HepG2 (cell line): ENCODE data around the gene GAD2. TPM values are rescaled to one million over a fixed set of nuclear protein-coding genes. Genes with fewer than 3 reads are reported as not detected.

Experiments
- ATAC-seq: fragments of 200-7000 bp; cut with Tn5 transposase; 3 replicates; pipeline ENCODE4 v1.9.1; 2020; ENCODE audit warnings: mild to moderate bottlenecking, moderate library complexity
- BruUV-seq: library from RNA; stranded (reverse); fragments of 400-500 nt; replicated peaks from 2 replicates; lab custom pipeline; 2021; lab: Mats Ljungman, UMichigan
- CTCF ChIA-PET: fragments of 300-600 bp; formaldehyde crosslinking; extraction: SDS; loops from one replicate; lab custom pipeline; 2021; ENCODE audit warnings: low total read pairs, inconsistent platforms, low intra/inter-chr PET ratio; lab: Yijun Ruan, JAX
- POLR2A ChIA-PET: fragments of 350-600 bp; sonication (Branson Sonifier 250); formaldehyde crosslinking; loops from one replicate; lab custom pipeline; 2020; ENCODE audit warnings: antibody characterized with exemption, inconsistent platforms; lab: Yijun Ruan, JAX
- DNase-seq: peaks from one replicate; pipeline ENCODE4 v3.0.0-alpha.2; 2015; ENCODE audit warnings: low spot score
- FAIRE-seq: peaks from 3 replicates; lab custom pipeline; 2011; peaks lifted over from hg19 to GRCh38; lab: Jason Lieb, UNC
- H2AFZ ChIP-seq: one replicate; pipeline ENCODE4 v1.6.1; 2011; ENCODE audit warnings: low read length, inconsistent platforms
- H3K27ac ChIP-seq: fragments of 300-600 bp; 3 replicates; pipeline ENCODE4 v1.8.0; 2011; ENCODE audit warnings: mixed run types, mild to moderate bottlenecking, mixed read lengths, low read length, inconsistent platforms; ENCODE audit not compliant: insufficient read depth; ENCODE audit errors: extremely low read length
- H3K27me3 ChIP-seq, 2 experiments: fragments of 200-600 bp in 1 of 2; 2 replicates in 1 of 2; 3 replicates in 1 of 2; pipeline versions ENCODE4 v1.6.0 to v1.8.0; 2011; ENCODE audit warnings: low read length in 2 of 2, mild to moderate bottlenecking in 2 of 2, moderate library complexity in 2 of 2, inconsistent platforms in 1 of 2; ENCODE audit not compliant: insufficient read depth in 2 of 2, control insufficient read depth in 1 of 2
- H3K36me3 ChIP-seq, 2 experiments: fragments of 200-600 bp in 1 of 2; replicated peaks in 1 of 2; 2 replicates in 1 of 2; 3 replicates in 1 of 2; pipeline versions ENCODE4 v1.5.1 to v1.8.0; 2011; ENCODE audit warnings: low read length in 2 of 2, inconsistent platforms in 1 of 2; ENCODE audit not compliant: insufficient read depth in 2 of 2, control insufficient read depth in 1 of 2
- H3K4me1 ChIP-seq: 2 replicates; pipeline ENCODE4 v1.5.1; 2012; ENCODE audit warnings: low read length, inconsistent platforms; ENCODE audit not compliant: insufficient read depth
- H3K4me2 ChIP-seq: 2 replicates; pipeline ENCODE4 v1.6.0; 2011; ENCODE audit warnings: low read depth, low read length, inconsistent platforms
- H3K4me3 ChIP-seq, 3 experiments: fragments of 200-600 bp in 1 of 3; sonication (generic), shearing (Covaris generic) in 1 of 3; replicated peaks in 1 of 3; 2 replicates each; pipeline ENCODE4 v1.5.1; 2011 to 2016; ENCODE audit warnings: low read length in 3 of 3, inconsistent platforms in 2 of 3, low read depth in 2 of 3, mild to moderate bottlenecking in 2 of 3, control low read depth in 1 of 3, mixed read lengths in 1 of 3; ENCODE audit not compliant: insufficient read depth in 1 of 3
- H3K79me2 ChIP-seq: one replicate; pipeline ENCODE4 v1.6.1; 2011; ENCODE audit warnings: low read length, inconsistent platforms; ENCODE audit not compliant: insufficient read depth
- H3K9ac ChIP-seq: 2 replicates; pipeline ENCODE4 v1.6.0; 2011; ENCODE audit warnings: mild to moderate bottlenecking, low read depth, low read length, inconsistent platforms; ENCODE audit not compliant: insufficient read depth
- H3K9me3 ChIP-seq: 2 replicates; pipeline ENCODE4 v1.5.1; 2012; ENCODE audit warnings: mild to moderate bottlenecking, low read length
- H4K20me1 ChIP-seq: 2 replicates; pipeline ENCODE4 v1.6.0; 2011; ENCODE audit warnings: inconsistent platforms, mild to moderate bottlenecking, low read length, moderate library complexity; ENCODE audit not compliant: insufficient read depth
- HIVEP1 ChIP-seq: sonication (generic); formaldehyde crosslinking; IDR thresholded peaks from 2 replicates; pipeline ENCODE4 v1.4.0; 2020; ENCODE audit warnings: mild to moderate bottlenecking, missing genetic modification reagents
- KLF16 ChIP-seq, 2 experiments: sonication (generic) in 1 of 2; formaldehyde crosslinking in 1 of 2; IDR thresholded peaks; 2 replicates each; pipeline versions ENCODE4 v1.6.1 to v1.8.0; 2016 to 2023; ENCODE audit warnings: missing genetic modification reagents in 2 of 2, missing compliant biosample characterization in 1 of 2
- KLF9 ChIP-seq: IDR thresholded peaks from 2 replicates; pipeline ENCODE4 v1.6.1; 2016; ENCODE audit warnings: low read depth
- MTF2 ChIP-seq: sonication (generic); formaldehyde crosslinking; IDR thresholded peaks from 2 replicates; pipeline ENCODE4 v1.5.0; 2020; ENCODE audit warnings: missing genetic modification reagents, borderline replicate concordance
- NFE2L2 ChIP-seq: fragments of 150-350 bp; IDR thresholded peaks from 2 replicates; pipeline ENCODE4 v1.6.1; 2014; ENCODE audit warnings: low read length
- PITX1 ChIP-seq: sonication (generic); formaldehyde crosslinking; IDR thresholded peaks from 2 replicates; pipeline ENCODE4 v1.5.1; 2020; ENCODE audit warnings: mild to moderate bottlenecking, missing genetic modification reagents
- PREB ChIP-seq: sonication (generic); formaldehyde crosslinking; IDR thresholded peaks from 2 replicates; pipeline ENCODE4 v1.4.0; 2020; ENCODE audit warnings: missing genetic modification reagents
- SCMH1 ChIP-seq: sonication (generic); formaldehyde crosslinking; IDR thresholded peaks from 2 replicates; pipeline ENCODE4 v1.9.0; 2021; ENCODE audit warnings: missing genetic modification reagents, mild to moderate bottlenecking, borderline replicate concordance
- SP1 ChIP-seq, 2 experiments: fragments of 450-650 bp in 1 of 2; sonication (generic) in 1 of 2; formaldehyde crosslinking in 1 of 2; IDR thresholded peaks; 2 replicates each; pipeline versions ENCODE4 v1.4.0 to v1.6.1; 2016 to 2020; ENCODE audit warnings: missing genetic modification reagents in 1 of 2
- SRSF1 ChIP-seq: fragments of 200-400 bp; formaldehyde crosslinking; optimal IDR thresholded peaks from 2 replicates; pipeline ENCODE3; 2017; ENCODE audit warnings: mild to moderate bottlenecking, low read depth, low read length, moderate library complexity
- THYN1 ChIP-seq: sonication (generic); formaldehyde crosslinking; IDR thresholded peaks from 2 replicates; pipeline ENCODE4 v1.8.1; 2023; ENCODE audit warnings: low read depth, mild to moderate bottlenecking, moderate library complexity, missing genetic modification reagents, borderline replicate concordance
- ZBTB42 ChIP-seq: sonication (generic); formaldehyde crosslinking; IDR thresholded peaks from 2 replicates; pipeline ENCODE4 v1.5.0; 2020; ENCODE audit warnings: mild to moderate bottlenecking, missing genetic modification reagents
- ZSCAN25 ChIP-seq: sonication (generic); formaldehyde crosslinking; IDR thresholded peaks from 2 replicates; pipeline ENCODE4 v1.8.0; 2022; ENCODE audit warnings: mild to moderate bottlenecking, missing genetic modification reagents
- WGBS: methylation state at CpG from one replicate; pipeline ENCODE4 v1.1.6; 2017; ENCODE audit warnings: low lambda C conversion rate; 5-methylcytosine and 5-hydroxymethylcytosine counted together
- in situ Hi-C: cut with HindIII; loops from 2 replicates; pipeline ENCODE4 v1.10.0; 2017; ENCODE audit warnings: low pct_unique_long_range_greater_than_20kb; ENCODE audit not compliant: extremely low pct_ligation_motif_present
- intact Hi-C: fragments of 100-400 bp; cut with micrococcal nuclease; formaldehyde crosslinking; loops from one replicate; pipeline ENCODE4 v1.10.0; 2022; ENCODE audit not compliant: unreplicated experiment
- polyA plus RNA-seq, 8 experiments: library from polyadenylated mRNA; depleted of rRNA in 3 of 8; stranded (reverse) in 7 of 8; unstranded in 1 of 8; fragments of >200 nt; fragmentation: Illumina TruSeq in 4 of 8; extraction: Trizol in 4 of 8; gene quantifications; 2 replicates each; pipeline versions ENCODE4 v1.2.1 to v1.2.3, GENCODE V29; 2011 to 2016; ENCODE audit warnings: low read depth in 4 of 8, missing spikeins in 1 of 8, mixed read lengths in 1 of 8; ENCODE audit not compliant: insufficient read depth in 1 of 8
- total RNA-seq, 5 experiments: library from RNA; depleted of rRNA; stranded (reverse); fragments of >200 nt; fragmentation: Illumina TruSeq; extraction: Trizol; gene quantifications; 2 replicates each; pipeline ENCODE4 v1.2.3, GENCODE V29; 2016; ENCODE audit warnings: low read depth in 1 of 5
- TF ChIP-seq, protein P1 (sequence below): sonication (generic); formaldehyde crosslinking; IDR thresholded peaks from 2 replicates; pipeline ENCODE4 v1.4.0; 2020; ENCODE audit warnings: missing genetic modification reagents, borderline replicate concordance

GAD2 gene
- total and polyA plus RNA-seq, 2 of the 13 experiments (the other 11 are each of a cell fraction or from before 2014, with no cell fraction given): not detected

DNA sequence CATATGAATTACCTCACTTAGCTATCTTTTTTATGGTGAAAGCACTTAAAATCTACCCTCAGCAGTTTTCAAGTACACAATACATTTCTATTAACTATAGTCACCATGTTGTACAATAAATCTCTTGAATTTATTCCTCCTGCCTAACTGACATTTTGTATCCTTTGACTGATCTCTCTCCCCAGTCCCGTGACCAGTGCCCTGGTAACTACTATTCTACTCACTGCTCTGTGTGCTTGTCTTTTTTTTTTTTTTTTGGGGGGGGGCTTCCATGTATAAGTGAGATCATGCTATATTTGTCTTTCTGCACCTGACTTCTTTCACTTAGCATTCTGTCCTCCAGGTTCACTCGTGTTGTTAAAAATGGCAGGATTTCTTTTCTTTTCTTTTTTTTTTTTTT is 11.4 kb upstream of the GAD2 start (continued):
- TF ChIP-seq KLF16 (CRISPR knock-in tag; IDR thresholded peaks at IDR 0.05): no peak
- no peak for TF ChIP-seq PREB (CRISPR knock-in tag)
- no peak for TF ChIP-seq KLF9 (CRISPR knock-in tag)
- TF ChIP-seq NFE2L2: no peak
- no peak for TF ChIP-seq HIVEP1
- TF ChIP-seq MTF2 (CRISPR knock-in tag): no peak
- TF ChIP-seq PITX1: no peak
- TF ChIP-seq ZSCAN25: no peak
- TF ChIP-seq ZBTB42 (CRISPR knock-in tag): no peak
- TF ChIP-seq SCMH1 (CRISPR knock-in tag): no peak
- no peak for TF ChIP-seq SP1 (IDR thresholded peaks at IDR 0.05)
- TF ChIP-seq SP1 (CRISPR knock-in tag; IDR thresholded peaks at IDR 0.05): no peak
- no peak for TF ChIP-seq SRSF1

- no peak for ATAC-seq
- CTCF ChIA-PET: no interaction called here
Observed at GRCh38 chr10:26211781-26212444, 4.7 kb upstream of the GAD2 start.

More at GRCh38 chr10:26211781-26212444, 4.7 kb upstream of the GAD2 start:
- H3K4me3 ChIP-seq: no peak overlapping the region
- no peak overlapping the region for H3K27ac ChIP-seq
- H3K9me3 ChIP-seq: no peaks in the 10 kb centered on the region
- H2AFZ ChIP-seq: no peak overlapping the region
- H3K4me2 ChIP-seq: no peak overlapping the region
- POLR2A ChIA-PET: no interaction called here
- no peaks in the 10 kb centered on the region for H3K79me2 ChIP-seq
- no peak for DNase-seq
- peaks cover 5 to 41% of the 10 kb centered on the region in 2 experiments; a peak in 4 of 5 replicates for H3K27me3 ChIP-seq
- no peak overlapping the region for H3K9ac ChIP-seq
- BruUV-seq: no TSS peak
- no peak for TF ChIP-seq THYN1 (CRISPR knock-in tag)
- TF ChIP-seq, protein P1, sequence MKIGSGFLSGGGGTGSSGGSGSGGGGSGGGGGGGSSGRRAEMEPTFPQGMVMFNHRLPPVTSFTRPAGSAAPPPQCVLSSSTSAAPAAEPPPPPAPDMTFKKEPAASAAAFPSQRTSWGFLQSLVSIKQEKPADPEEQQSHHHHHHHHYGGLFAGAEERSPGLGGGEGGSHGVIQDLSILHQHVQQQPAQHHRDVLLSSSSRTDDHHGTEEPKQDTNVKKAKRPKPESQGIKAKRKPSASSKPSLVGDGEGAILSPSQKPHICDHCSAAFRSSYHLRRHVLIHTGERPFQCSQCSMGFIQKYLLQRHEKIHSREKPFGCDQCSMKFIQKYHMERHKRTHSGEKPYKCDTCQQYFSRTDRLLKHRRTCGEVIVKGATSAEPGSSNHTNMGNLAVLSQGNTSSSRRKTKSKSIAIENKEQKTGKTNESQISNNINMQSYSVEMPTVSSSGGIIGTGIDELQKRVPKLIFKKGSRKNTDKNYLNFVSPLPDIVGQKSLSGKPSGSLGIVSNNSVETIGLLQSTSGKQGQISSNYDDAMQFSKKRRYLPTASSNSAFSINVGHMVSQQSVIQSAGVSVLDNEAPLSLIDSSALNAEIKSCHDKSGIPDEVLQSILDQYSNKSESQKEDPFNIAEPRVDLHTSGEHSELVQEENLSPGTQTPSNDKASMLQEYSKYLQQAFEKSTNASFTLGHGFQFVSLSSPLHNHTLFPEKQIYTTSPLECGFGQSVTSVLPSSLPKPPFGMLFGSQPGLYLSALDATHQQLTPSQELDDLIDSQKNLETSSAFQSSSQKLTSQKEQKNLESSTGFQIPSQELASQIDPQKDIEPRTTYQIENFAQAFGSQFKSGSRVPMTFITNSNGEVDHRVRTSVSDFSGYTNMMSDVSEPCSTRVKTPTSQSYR (CRISPR knock-in tag): no peak
- H4K20me1 ChIP-seq: no peaks in the 10 kb centered on the region
- H3K36me3 ChIP-seq: no peaks in the 10 kb centered on the region
- WGBS: 10% methylated on average over 12 of the region's 37 CpGs
- no peak for FAIRE-seq
- in situ Hi-C loops: no loop called here
- intact Hi-C loops: no loop called here
- no peaks in the 10 kb centered on the region for H3K4me1 ChIP-seq
